ENCODE results near the gene PTMS. TPM values are rescaled to one million over a fixed set of nuclear protein-coding genes. Genes with fewer than 3 reads are reported as not detected.

The PTMS gene
- total RNA-seq, 1 experiment from 2014 or later: 370 TPM

DNA sequence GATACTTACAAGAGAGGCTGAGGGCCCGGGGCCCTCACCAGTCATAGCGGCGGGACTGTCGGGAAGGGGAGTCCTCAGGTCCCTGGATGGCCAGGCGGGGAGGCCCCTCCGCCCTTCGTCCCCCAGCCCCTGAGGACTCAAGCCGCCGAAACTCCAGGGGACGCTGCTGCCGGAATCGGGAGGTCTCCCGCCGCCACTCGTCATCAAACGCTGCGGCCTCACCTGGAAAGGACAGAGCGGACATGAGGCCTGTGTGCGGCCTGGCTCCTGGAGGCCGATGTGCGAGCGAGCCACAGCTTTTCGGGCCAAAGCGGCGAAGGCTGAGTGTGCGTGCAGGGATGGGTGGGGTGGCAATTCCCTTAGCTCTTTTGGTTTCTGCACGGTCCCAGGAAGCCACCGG is 17.4 kb upstream of the PTMS start (continued):
- TF ChIP-seq, protein P1, sequence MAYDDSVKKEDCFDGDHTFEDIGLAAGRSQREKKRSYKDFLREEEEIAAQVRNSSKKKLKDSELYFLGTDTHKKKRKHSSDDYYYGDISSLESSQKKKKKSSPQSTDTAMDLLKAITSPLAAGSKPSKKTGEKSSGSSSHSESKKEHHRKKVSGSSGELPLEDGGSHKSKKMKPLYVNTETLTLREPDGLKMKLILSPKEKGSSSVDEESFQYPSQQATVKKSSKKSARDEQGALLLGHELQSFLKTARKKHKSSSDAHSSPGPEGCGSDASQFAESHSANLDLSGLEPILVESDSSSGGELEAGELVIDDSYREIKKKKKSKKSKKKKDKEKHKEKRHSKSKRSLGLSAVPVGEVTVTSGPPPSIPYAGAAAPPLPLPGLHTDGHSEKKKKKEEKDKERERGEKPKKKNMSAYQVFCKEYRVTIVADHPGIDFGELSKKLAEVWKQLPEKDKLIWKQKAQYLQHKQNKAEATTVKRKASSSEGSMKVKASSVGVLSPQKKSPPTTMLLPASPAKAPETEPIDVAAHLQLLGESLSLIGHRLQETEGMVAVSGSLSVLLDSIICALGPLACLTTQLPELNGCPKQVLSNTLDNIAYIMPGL (CRISPR knock-in tag; IDR thresholded peaks at IDR 0.05): no peak
- TF ChIP-seq, protein P2, sequence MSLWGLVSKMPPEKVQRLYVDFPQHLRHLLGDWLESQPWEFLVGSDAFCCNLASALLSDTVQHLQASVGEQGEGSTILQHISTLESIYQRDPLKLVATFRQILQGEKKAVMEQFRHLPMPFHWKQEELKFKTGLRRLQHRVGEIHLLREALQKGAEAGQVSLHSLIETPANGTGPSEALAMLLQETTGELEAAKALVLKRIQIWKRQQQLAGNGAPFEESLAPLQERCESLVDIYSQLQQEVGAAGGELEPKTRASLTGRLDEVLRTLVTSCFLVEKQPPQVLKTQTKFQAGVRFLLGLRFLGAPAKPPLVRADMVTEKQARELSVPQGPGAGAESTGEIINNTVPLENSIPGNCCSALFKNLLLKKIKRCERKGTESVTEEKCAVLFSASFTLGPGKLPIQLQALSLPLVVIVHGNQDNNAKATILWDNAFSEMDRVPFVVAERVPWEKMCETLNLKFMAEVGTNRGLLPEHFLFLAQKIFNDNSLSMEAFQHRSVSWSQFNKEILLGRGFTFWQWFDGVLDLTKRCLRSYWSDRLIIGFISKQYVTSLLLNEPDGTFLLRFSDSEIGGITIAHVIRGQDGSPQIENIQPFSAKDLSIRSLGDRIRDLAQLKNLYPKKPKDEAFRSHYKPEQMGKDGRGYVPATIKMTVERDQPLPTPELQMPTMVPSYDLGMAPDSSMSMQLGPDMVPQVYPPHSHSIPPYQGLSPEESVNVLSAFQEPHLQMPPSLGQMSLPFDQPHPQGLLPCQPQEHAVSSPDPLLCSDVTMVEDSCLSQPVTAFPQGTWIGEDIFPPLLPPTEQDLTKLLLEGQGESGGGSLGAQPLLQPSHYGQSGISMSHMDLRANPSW (CRISPR knock-in tag; conservative IDR thresholded peaks at IDR 0.05; ENCODE audit: low read depth): no peak
- TF ChIP-seq, protein P3, sequence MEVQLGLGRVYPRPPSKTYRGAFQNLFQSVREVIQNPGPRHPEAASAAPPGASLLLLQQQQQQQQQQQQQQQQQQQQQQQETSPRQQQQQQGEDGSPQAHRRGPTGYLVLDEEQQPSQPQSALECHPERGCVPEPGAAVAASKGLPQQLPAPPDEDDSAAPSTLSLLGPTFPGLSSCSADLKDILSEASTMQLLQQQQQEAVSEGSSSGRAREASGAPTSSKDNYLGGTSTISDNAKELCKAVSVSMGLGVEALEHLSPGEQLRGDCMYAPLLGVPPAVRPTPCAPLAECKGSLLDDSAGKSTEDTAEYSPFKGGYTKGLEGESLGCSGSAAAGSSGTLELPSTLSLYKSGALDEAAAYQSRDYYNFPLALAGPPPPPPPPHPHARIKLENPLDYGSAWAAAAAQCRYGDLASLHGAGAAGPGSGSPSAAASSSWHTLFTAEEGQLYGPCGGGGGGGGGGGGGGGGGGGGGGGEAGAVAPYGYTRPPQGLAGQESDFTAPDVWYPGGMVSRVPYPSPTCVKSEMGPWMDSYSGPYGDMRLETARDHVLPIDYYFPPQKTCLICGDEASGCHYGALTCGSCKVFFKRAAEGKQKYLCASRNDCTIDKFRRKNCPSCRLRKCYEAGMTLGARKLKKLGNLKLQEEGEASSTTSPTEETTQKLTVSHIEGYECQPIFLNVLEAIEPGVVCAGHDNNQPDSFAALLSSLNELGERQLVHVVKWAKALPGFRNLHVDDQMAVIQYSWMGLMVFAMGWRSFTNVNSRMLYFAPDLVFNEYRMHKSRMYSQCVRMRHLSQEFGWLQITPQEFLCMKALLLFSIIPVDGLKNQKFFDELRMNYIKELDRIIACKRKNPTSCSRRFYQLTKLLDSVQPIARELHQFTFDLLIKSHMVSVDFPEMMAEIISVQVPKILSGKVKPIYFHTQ (CRISPR knock-in tag; IDR thresholded peaks at IDR 0.05): no peak
- TF ChIP-seq, protein P4, sequence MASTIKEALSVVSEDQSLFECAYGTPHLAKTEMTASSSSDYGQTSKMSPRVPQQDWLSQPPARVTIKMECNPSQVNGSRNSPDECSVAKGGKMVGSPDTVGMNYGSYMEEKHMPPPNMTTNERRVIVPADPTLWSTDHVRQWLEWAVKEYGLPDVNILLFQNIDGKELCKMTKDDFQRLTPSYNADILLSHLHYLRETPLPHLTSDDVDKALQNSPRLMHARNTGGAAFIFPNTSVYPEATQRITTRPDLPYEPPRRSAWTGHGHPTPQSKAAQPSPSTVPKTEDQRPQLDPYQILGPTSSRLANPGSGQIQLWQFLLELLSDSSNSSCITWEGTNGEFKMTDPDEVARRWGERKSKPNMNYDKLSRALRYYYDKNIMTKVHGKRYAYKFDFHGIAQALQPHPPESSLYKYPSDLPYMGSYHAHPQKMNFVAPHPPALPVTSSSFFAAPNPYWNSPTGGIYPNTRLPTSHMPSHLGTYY (CRISPR knock-in tag; IDR thresholded peaks at IDR 0.05): no peak
- TF ChIP-seq, protein P5, sequence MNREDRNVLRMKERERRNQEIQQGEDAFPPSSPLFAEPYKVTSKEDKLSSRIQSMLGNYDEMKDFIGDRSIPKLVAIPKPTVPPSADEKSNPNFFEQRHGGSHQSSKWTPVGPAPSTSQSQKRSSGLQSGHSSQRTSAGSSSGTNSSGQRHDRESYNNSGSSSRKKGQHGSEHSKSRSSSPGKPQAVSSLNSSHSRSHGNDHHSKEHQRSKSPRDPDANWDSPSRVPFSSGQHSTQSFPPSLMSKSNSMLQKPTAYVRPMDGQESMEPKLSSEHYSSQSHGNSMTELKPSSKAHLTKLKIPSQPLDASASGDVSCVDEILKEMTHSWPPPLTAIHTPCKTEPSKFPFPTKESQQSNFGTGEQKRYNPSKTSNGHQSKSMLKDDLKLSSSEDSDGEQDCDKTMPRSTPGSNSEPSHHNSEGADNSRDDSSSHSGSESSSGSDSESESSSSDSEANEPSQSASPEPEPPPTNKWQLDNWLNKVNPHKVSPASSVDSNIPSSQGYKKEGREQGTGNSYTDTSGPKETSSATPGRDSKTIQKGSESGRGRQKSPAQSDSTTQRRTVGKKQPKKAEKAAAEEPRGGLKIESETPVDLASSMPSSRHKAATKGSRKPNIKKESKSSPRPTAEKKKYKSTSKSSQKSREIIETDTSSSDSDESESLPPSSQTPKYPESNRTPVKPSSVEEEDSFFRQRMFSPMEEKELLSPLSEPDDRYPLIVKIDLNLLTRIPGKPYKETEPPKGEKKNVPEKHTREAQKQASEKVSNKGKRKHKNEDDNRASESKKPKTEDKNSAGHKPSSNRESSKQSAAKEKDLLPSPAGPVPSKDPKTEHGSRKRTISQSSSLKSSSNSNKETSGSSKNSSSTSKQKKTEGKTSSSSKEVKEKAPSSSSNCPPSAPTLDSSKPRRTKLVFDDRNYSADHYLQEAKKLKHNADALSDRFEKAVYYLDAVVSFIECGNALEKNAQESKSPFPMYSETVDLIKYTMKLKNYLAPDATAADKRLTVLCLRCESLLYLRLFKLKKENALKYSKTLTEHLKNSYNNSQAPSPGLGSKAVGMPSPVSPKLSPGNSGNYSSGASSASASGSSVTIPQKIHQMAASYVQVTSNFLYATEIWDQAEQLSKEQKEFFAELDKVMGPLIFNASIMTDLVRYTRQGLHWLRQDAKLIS (CRISPR knock-in tag; IDR thresholded peaks at IDR 0.05; ENCODE audit: borderline replicate concordance): no peak

DNA sequence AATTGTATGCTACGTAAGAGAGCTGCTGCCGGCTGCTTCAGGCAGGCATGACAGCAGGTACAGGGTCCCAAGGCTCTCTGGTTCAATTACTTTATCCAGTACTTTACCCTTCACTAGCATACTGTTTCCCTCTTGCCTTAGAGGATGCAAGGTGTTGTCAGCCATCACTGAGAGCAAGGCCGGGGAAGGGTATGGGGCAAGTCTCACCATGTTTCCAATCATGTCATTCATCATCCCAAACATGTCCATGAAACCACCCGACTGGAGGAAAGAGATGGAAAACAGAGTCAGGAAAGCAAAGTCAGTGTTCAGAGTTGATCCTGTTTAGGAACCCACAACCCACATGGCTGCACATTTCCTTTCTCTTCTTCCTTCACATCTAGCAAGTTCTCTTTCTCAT is 15.7 kb upstream of the PTMS start:
- Mint-ChIP-seq H3K9me3 (no peaks in the 10 kb centered on the region), H3K27ac (no peak overlapping the region), H3K4me3 (no peak overlapping the region), H3K36me3 (peaks cover 52% of the 10 kb centered on the region), H3K4me1 (peaks cover 20% of the 10 kb centered on the region), H3K27me3 (ENCODE audit: low read depth) (no peaks in the 10 kb centered on the region)
- CTCF ChIA-PET: interaction anchor here (4.5 kb wide), 1 partner anchor 73 kb away, joined by 112 read pairs; the partner anchor contains the start of gene GPR162
- POLR2A ChIA-PET: no interaction called here
- ATAC-seq: no peak
- DNase-seq (ENCODE audit: low spot score): no peak
- no peak for TF ChIP-seq NR3C1 (CRISPR knock-in tag; conservative IDR thresholded peaks at IDR 0.05; ENCODE audit: low read depth)
- TF ChIP-seq ELF4 (CRISPR knock-in tag; IDR thresholded peaks at IDR 0.05; ENCODE audit: low read depth): no peak
- TF ChIP-seq SOX15 (CRISPR knock-in tag; IDR thresholded peaks at IDR 0.05): no peak
- no peak for TF ChIP-seq JUN (CRISPR knock-in tag; IDR thresholded peaks at IDR 0.05)
- TF ChIP-seq, protein P6, sequence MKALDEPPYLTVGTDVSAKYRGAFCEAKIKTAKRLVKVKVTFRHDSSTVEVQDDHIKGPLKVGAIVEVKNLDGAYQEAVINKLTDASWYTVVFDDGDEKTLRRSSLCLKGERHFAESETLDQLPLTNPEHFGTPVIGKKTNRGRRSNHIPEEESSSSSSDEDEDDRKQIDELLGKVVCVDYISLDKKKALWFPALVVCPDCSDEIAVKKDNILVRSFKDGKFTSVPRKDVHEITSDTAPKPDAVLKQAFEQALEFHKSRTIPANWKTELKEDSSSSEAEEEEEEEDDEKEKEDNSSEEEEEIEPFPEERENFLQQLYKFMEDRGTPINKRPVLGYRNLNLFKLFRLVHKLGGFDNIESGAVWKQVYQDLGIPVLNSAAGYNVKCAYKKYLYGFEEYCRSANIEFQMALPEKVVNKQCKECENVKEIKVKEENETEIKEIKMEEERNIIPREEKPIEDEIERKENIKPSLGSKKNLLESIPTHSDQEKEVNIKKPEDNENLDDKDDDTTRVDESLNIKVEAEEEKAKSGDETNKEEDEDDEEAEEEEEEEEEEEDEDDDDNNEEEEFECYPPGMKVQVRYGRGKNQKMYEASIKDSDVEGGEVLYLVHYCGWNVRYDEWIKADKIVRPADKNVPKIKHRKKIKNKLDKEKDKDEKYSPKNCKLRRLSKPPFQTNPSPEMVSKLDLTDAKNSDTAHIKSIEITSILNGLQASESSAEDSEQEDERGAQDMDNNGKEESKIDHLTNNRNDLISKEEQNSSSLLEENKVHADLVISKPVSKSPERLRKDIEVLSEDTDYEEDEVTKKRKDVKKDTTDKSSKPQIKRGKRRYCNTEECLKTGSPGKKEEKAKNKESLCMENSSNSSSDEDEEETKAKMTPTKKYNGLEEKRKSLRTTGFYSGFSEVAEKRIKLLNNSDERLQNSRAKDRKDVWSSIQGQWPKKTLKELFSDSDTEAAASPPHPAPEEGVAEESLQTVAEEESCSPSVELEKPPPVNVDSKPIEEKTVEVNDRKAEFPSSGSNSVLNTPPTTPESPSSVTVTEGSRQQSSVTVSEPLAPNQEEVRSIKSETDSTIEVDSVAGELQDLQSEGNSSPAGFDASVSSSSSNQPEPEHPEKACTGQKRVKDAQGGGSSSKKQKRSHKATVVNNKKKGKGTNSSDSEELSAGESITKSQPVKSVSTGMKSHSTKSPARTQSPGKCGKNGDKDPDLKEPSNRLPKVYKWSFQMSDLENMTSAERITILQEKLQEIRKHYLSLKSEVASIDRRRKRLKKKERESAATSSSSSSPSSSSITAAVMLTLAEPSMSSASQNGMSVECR (CRISPR knock-in tag; IDR thresholded peaks at IDR 0.05; ENCODE audit: borderline replicate concordance): no peak
- no peak for TF ChIP-seq ZNF232 (CRISPR knock-in tag; IDR thresholded peaks at IDR 0.05)
- no peak for TF ChIP-seq FOXK1 (CRISPR knock-in tag; IDR thresholded peaks at IDR 0.05)
- no peak for TF ChIP-seq RORB (CRISPR knock-in tag; IDR thresholded peaks at IDR 0.05)
- TF ChIP-seq HMGA2 (CRISPR knock-in tag; IDR thresholded peaks at IDR 0.05): no peak
- TF ChIP-seq ZNF416 (CRISPR knock-in tag; IDR thresholded peaks at IDR 0.05): no peak
- TF ChIP-seq TCF7 (CRISPR knock-in tag; IDR thresholded peaks at IDR 0.05; ENCODE audit: low read depth): no peak
- no peak for TF ChIP-seq ETV6 (CRISPR knock-in tag; IDR thresholded peaks at IDR 0.05)

All from WTC11 (cell line).